HepG2 (cell line): ENCODE data around the gene ZNF446. TPM values are rescaled to one million over a fixed set of nuclear protein-coding genes. Genes with fewer than 3 reads are reported as not detected.

Experiments used
- FOXP4 ChIP-seq: sonication (generic); formaldehyde crosslinking; IDR thresholded peaks from 2 replicates; pipeline ENCODE4 v1.4.0; 2020; ENCODE audit warnings: missing genetic modification reagents
- HDAC6 ChIP-seq: fragments of 200-600 bp; sonication (generic); IDR thresholded peaks from 2 replicates; pipeline ENCODE4 v1.7.0; 2017; ENCODE audit warnings: mild to moderate bottlenecking, antibody characterized with exemption, low read length, low read depth
- MAF1 ChIP-seq: sonication (generic); formaldehyde crosslinking; IDR thresholded peaks from 2 replicates; pipeline ENCODE4 v1.5.0; 2020; ENCODE audit warnings: missing genetic modification reagents, borderline replicate concordance
- ONECUT2 ChIP-seq: sonication (generic); formaldehyde crosslinking; IDR thresholded peaks from 2 replicates; pipeline ENCODE4 v1.4.0; 2020; ENCODE audit warnings: missing genetic modification reagents
- PHF21A ChIP-seq: sonication (generic); formaldehyde crosslinking; IDR thresholded peaks from 2 replicates; pipeline ENCODE4 v1.5.0; 2020; ENCODE audit warnings: mild to moderate bottlenecking, missing genetic modification reagents
- REST ChIP-seq, 2 experiments: IDR thresholded peaks; 2 replicates each; pipeline ENCODE4 v1.6.1; 2011 to 2012; ENCODE audit warnings: low read length in 2 of 2, borderline replicate concordance in 1 of 2, low read depth in 1 of 2, mild to moderate bottlenecking in 1 of 2, moderate library complexity in 1 of 2
- RXRB ChIP-seq: IDR thresholded peaks from 2 replicates; pipeline ENCODE4 v1.6.1; 2016; ENCODE audit warnings: borderline replicate concordance, missing genetic modification reagents, missing compliant biosample characterization
- SMAD3 ChIP-seq: sonication (generic); formaldehyde crosslinking; IDR thresholded peaks from 2 replicates; pipeline ENCODE4 v1.4.0; 2020; ENCODE audit warnings: missing genetic modification reagents
- SYNCRIP ChIP-seq: fragments of 200-400 bp; formaldehyde crosslinking; IDR thresholded peaks from 2 replicates; pipeline ENCODE4 v1.6.1; 2018; ENCODE audit warnings: mild to moderate bottlenecking, low read depth, low read length; ENCODE audit not compliant: insufficient read depth
- TBL1XR1 ChIP-seq: fragments of 150-350 bp; IDR thresholded peaks from 2 replicates; pipeline ENCODE4 v1.6.1; 2014; ENCODE audit warnings: borderline replicate concordance, low read length; ENCODE audit not compliant: partially characterized antibody
- TCF7L2 ChIP-seq: IDR thresholded peaks from 2 replicates; pipeline ENCODE4 v1.6.1; 2011; ENCODE audit warnings: mild to moderate bottlenecking, low read depth, low read length, moderate library complexity
- TGIF2 ChIP-seq: IDR thresholded peaks from 2 replicates; pipeline ENCODE4 v1.6.1; 2016; ENCODE audit warnings: control low read depth, missing compliant biosample characterization
- ZKSCAN8 ChIP-seq: IDR thresholded peaks from 2 replicates; pipeline ENCODE4 v1.6.1; 2016; ENCODE audit warnings: borderline replicate concordance, missing genetic modification reagents, missing compliant biosample characterization
- ZNF619 ChIP-seq: sonication (generic); formaldehyde crosslinking; IDR thresholded peaks from 2 replicates; pipeline ENCODE4 v1.4.0; 2020; ENCODE audit warnings: mild to moderate bottlenecking, missing genetic modification reagents
- polyA plus RNA-seq, 8 experiments: library from polyadenylated mRNA; depleted of rRNA in 3 of 8; stranded (reverse) in 7 of 8; unstranded in 1 of 8; fragments of >200 nt; fragmentation: Illumina TruSeq in 4 of 8; extraction: Trizol in 4 of 8; gene quantifications; 2 replicates each; pipeline versions ENCODE4 v1.2.1 to v1.2.3, GENCODE V29; 2011 to 2016; ENCODE audit warnings: low read depth in 4 of 8, missing spikeins in 1 of 8, mixed read lengths in 1 of 8; ENCODE audit not compliant: insufficient read depth in 1 of 8
- total RNA-seq, 5 experiments: library from RNA; depleted of rRNA; stranded (reverse); fragments of >200 nt; fragmentation: Illumina TruSeq; extraction: Trizol; gene quantifications; 2 replicates each; pipeline ENCODE4 v1.2.3, GENCODE V29; 2016; ENCODE audit warnings: low read depth in 1 of 5
- TF ChIP-seq, protein P1 (sequence below): sonication (generic); formaldehyde crosslinking; IDR thresholded peaks from 2 replicates; pipeline ENCODE4 v1.4.0; 2020; ENCODE audit warnings: missing genetic modification reagents
- TF ChIP-seq, protein P2 (sequence below): sonication (generic); formaldehyde crosslinking; IDR thresholded peaks from 2 replicates; pipeline ENCODE4 v1.8.0; 2022; ENCODE audit warnings: missing genetic modification reagents, mild to moderate bottlenecking, moderate library complexity, borderline replicate concordance
- TF ChIP-seq, protein P3 (sequence below): sonication (generic); formaldehyde crosslinking; IDR thresholded peaks from 2 replicates; pipeline ENCODE4 v1.5.0; 2020; ENCODE audit warnings: mild to moderate bottlenecking, missing genetic modification reagents

Gene ZNF446
- total and polyA plus RNA-seq, 2 of the 13 experiments (the other 11 are each of a cell fraction or from before 2014, with no cell fraction given) = 3.0 to 3.6 TPM

DNA sequence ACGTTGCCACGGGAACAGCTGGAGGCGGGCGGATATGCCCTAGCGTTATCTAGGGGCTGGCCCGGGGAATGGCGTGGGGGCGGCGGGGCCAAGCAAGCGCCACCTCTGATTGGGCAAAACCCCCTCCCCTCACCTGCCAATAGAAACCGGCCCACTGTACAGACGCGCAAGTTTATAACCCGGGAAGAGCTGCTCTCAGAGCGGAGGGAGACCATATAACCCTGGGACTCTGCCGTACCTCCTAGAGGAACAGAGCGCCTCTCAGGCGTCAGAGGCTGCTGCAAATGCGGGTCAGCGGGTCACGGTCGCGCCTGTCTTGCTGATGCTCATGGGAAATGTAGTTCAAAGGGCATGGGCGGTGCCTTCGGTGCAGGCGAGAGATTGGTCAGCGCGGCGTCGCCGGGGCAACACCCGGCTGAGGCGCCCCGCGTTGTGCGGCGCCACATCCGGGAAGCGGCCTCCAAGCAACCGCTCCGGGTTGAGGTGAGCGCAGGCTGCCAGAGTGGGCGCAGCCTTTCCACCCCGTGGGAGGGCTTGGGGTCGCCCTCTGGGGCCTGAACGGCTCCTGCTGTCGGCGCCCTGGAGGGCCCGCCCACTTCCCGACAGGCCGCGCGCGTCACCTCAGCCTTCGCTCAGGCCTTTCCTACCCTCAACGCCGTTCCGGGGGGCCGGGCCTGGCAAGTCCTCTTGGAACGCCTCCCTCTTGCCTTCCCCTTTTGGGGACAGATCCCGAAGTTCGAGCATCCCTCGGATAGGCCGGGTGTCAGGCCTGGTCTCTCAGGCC, at the start of gene ZNF446 (continued):
- TF ChIP-seq REST (IDR thresholded peaks at IDR 0.05; ENCODE audit: borderline replicate concordance in 1 of 2, low read depth in 1 of 2, low read length in 2 of 2) = no peak; a peak in 1 of 4 replicates
- no peak for TF ChIP-seq TBL1XR1
- no peak; the same call in 1 of the 2 replicates for TF ChIP-seq MAF1
- no peak for TF ChIP-seq HDAC6
- TF ChIP-seq ZNF619 = no peak
- peak; percentile 63 for TF ChIP-seq RXRB
- no peak for TF ChIP-seq SYNCRIP
- TF ChIP-seq, protein P1, sequence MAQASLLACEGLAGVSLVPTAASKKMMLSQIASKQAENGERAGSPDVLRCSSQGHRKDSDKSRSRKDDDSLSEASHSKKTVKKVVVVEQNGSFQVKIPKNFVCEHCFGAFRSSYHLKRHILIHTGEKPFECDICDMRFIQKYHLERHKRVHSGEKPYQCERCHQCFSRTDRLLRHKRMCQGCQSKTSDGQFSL (CRISPR knock-in tag) = no peak
- no peak for TF ChIP-seq TCF7L2
- TF ChIP-seq, protein P2, sequence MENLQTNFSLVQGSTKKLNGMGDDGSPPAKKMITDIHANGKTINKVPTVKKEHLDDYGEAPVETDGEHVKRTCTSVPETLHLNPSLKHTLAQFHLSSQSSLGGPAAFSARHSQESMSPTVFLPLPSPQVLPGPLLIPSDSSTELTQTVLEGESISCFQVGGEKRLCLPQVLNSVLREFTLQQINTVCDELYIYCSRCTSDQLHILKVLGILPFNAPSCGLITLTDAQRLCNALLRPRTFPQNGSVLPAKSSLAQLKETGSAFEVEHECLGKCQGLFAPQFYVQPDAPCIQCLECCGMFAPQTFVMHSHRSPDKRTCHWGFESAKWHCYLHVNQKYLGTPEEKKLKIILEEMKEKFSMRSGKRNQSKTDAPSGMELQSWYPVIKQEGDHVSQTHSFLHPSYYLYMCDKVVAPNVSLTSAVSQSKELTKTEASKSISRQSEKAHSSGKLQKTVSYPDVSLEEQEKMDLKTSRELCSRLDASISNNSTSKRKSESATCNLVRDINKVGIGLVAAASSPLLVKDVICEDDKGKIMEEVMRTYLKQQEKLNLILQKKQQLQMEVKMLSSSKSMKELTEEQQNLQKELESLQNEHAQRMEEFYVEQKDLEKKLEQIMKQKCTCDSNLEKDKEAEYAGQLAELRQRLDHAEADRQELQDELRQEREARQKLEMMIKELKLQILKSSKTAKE (CRISPR knock-in tag) = no peak
- TF ChIP-seq, protein P3, sequence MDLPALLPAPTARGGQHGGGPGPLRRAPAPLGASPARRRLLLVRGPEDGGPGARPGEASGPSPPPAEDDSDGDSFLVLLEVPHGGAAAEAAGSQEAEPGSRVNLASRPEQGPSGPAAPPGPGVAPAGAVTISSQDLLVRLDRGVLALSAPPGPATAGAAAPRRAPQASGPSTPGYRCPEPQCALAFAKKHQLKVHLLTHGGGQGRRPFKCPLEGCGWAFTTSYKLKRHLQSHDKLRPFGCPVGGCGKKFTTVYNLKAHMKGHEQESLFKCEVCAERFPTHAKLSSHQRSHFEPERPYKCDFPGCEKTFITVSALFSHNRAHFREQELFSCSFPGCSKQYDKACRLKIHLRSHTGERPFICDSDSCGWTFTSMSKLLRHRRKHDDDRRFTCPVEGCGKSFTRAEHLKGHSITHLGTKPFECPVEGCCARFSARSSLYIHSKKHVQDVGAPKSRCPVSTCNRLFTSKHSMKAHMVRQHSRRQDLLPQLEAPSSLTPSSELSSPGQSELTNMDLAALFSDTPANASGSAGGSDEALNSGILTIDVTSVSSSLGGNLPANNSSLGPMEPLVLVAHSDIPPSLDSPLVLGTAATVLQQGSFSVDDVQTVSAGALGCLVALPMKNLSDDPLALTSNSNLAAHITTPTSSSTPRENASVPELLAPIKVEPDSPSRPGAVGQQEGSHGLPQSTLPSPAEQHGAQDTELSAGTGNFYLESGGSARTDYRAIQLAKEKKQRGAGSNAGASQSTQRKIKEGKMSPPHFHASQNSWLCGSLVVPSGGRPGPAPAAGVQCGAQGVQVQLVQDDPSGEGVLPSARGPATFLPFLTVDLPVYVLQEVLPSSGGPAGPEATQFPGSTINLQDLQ (CRISPR knock-in tag) = peak; percentile 81; the same call in 1 of the 2 replicates
- peak; percentile 55; the same call in 1 of the 2 replicates for TF ChIP-seq FOXP4 (CRISPR knock-in tag)
- TF ChIP-seq ONECUT2 (CRISPR knock-in tag) = no peak
- TF ChIP-seq SMAD3 (CRISPR knock-in tag) = no peak; the same call in 1 of the 2 replicates
- no peak for TF ChIP-seq ZKSCAN8 (CRISPR knock-in tag)
- peak; percentile 77 for TF ChIP-seq PHF21A
- no peak; the same call in none of the 2 replicates for TF ChIP-seq TGIF2 (CRISPR knock-in tag)
